ENCODE results near the gene MARK3.
A peak's percentile ranks its signal among the peaks of the same experiment; 100 is the strongest.

MARK3 gene

GRCh38 chr14:103537175-103537990, 152.2 kb downstream of the MARK3 start:
- peaks cover 10% of the 10 kb centered on the region for H3K4me1 ChIP-seq
- no peak overlapping the region for H3K4me3 ChIP-seq (ENCODE audit: low read depth, low read length)
- H3K36me3 ChIP-seq (ENCODE audit: control insufficient read depth, insufficient read depth, low read length) = no peaks in the 10 kb centered on the region
- H3K27me3 ChIP-seq (ENCODE audit: control insufficient read depth, insufficient read depth, low read length) = no peaks in the 10 kb centered on the region
- no peak overlapping the region for H3K27ac ChIP-seq
- H3K4me2 ChIP-seq (ENCODE audit: low read length) = no peak overlapping the region
- H3K9ac ChIP-seq = no peak overlapping the region
- no peak for TF ChIP-seq CTCF (IDR thresholded peaks at IDR 0.05)
- H2AFZ ChIP-seq = no peak overlapping the region
- H3K79me2 ChIP-seq = no peaks in the 10 kb centered on the region
- H3K9me3 ChIP-seq (ENCODE audit: control insufficient read depth, low read length) = no peaks in the 10 kb centered on the region

GRCh38 chr14:103538291-103539055, 153.3 kb downstream of the MARK3 start:
- no peak overlapping the region for H3K4me3 ChIP-seq (ENCODE audit: low read depth, low read length)
- no peak overlapping the region for H3K9ac ChIP-seq
- no peaks in the 10 kb centered on the region for H3K79me2 ChIP-seq
- no peaks in the 10 kb centered on the region for H3K27me3 ChIP-seq (ENCODE audit: control insufficient read depth, insufficient read depth, low read length)
- no peak overlapping the region for H3K4me2 ChIP-seq (ENCODE audit: low read length)
- H3K27ac ChIP-seq = no peak overlapping the region
- no peak for TF ChIP-seq CTCF (IDR thresholded peaks at IDR 0.05)
- no peaks in the 10 kb centered on the region for H3K36me3 ChIP-seq (ENCODE audit: control insufficient read depth, insufficient read depth, low read length)
- H2AFZ ChIP-seq = peak overlapping the region; percentile 82
- no peaks in the 10 kb centered on the region for H3K9me3 ChIP-seq (ENCODE audit: control insufficient read depth, low read length)
- H3K4me1 ChIP-seq = peaks cover 13% of the 10 kb centered on the region

GRCh38 chr14:103539056-103539825, 154.0 kb downstream of the MARK3 start:
- Histone ChIP-seq H3K27me3 (ENCODE audit: control insufficient read depth, insufficient read depth, low read length) (no peaks in the 10 kb centered on the region), H3K4me1 (peaks cover 13% of the 10 kb centered on the region), H3K9me3 (ENCODE audit: control insufficient read depth, low read length) (no peaks in the 10 kb centered on the region), H3K36me3 (ENCODE audit: control insufficient read depth, insufficient read depth, low read length) (no peaks in the 10 kb centered on the region), H3K27ac (no peak overlapping the region), H3K4me2 (ENCODE audit: low read length) (no peak overlapping the region), H3K79me2 (no peaks in the 10 kb centered on the region), H3K9ac (no peak overlapping the region), H2AFZ (peak overlapping the region; percentile 82), H3K4me3 (ENCODE audit: low read depth, low read length) (no peak overlapping the region)
- no peak for TF ChIP-seq CTCF (IDR thresholded peaks at IDR 0.05)

- Histone ChIP-seq H3K4me2 (ENCODE audit: low read length) (no peak overlapping the region), H3K27me3 (ENCODE audit: control insufficient read depth, insufficient read depth, low read length) (no peaks in the 10 kb centered on the region), H3K4me1 (peaks cover 13% of the 10 kb centered on the region), H2AFZ (no peak overlapping the region), H3K9ac (no peak overlapping the region), H3K9me3 (ENCODE audit: control insufficient read depth, low read length) (no peaks in the 10 kb centered on the region), H3K4me3 (ENCODE audit: low read depth, low read length) (no peak overlapping the region), H3K79me2 (no peaks in the 10 kb centered on the region), H3K27ac (no peak overlapping the region), H3K36me3 (ENCODE audit: control insufficient read depth, insufficient read depth, low read length) (no peaks in the 10 kb centered on the region)
- TF ChIP-seq CTCF (IDR thresholded peaks at IDR 0.05) = no peak
These were observed 155.8 kb downstream of the MARK3 start for GRCh38 chr14:103540821-103541708.

Data from parathyroid adenoma (tissue), 2 donors.